ENCODE data around the gene CYB5R4. TPM values are rescaled to one million over a fixed set of nuclear protein-coding genes. Genes with fewer than 3 reads are reported as not detected.

Gene CYB5R4
- total RNA-seq, 1 experiment from 2014 or later: 17.5 TPM

- H4K8ac ChIP-seq (replicated peaks; ENCODE audit: insufficient read length, low read depth, low read length): no peak overlapping the region
- H3K27ac Mint-ChIP-seq: no peak overlapping the region
Measured at GRCh38 chr6:84007871-84008270, 148.4 kb downstream of the CYB5R4 start.

More at GRCh38 chr6:84007871-84008270, 148.4 kb downstream of the CYB5R4 start:
- no CpG with 5 or more reads among the region's 5 CpGs for WGBS (ENCODE audit: extremely low coverage, insufficient read length, low lambda C conversion rate)
- no peak overlapping the region for H2AK5ac ChIP-seq (ENCODE audit: insufficient read length, low read length)
- no peak overlapping the region for H3K4me2 ChIP-seq (ENCODE audit: insufficient read depth, insufficient read length, low read length)
- H2AFZ ChIP-seq (ENCODE audit: low read length): no peak overlapping the region
- H4K20me1 ChIP-seq (ENCODE audit: control insufficient read depth, insufficient read depth, insufficient read length): no peaks in the 10 kb centered on the region
- H2BK12ac ChIP-seq (ENCODE audit: insufficient read length, low read depth, low read length): no peak overlapping the region
- H2BK15ac ChIP-seq (ENCODE audit: low read depth, low read length): no peak overlapping the region
- H3K14ac ChIP-seq (ENCODE audit: insufficient read depth, low read length): no peak overlapping the region
- H3T11ph ChIP-seq (ENCODE audit: low read length): no peak overlapping the region
- H3K79me2 ChIP-seq (ENCODE audit: insufficient read depth, low read length): no peaks in the 10 kb centered on the region
- no peaks in the 10 kb centered on the region for H3K79me1 ChIP-seq (ENCODE audit: insufficient read depth, low read depth, low read length, poor library complexity, severe bottlenecking)
- no peak overlapping the region for H3K9ac ChIP-seq (ENCODE audit: extremely low read depth, insufficient read length, low read length)
- no peak overlapping the region for H2BK120ac ChIP-seq (ENCODE audit: low read depth, low read length, poor library complexity, severe bottlenecking)
- H3K27me3 Mint-ChIP-seq (ENCODE audit: low read depth): no peaks in the 10 kb centered on the region; the same call in 1 of the 2 replicates
- H3K18ac ChIP-seq (ENCODE audit: insufficient read length, low read depth, low read length): no peak overlapping the region
- no peak for TF ChIP-seq CTCF (conservative IDR thresholded peaks at IDR 0.05)
- no peaks in the 10 kb centered on the region for H3K4me1 ChIP-seq (ENCODE audit: insufficient read depth, low read length)
- no peak overlapping the region for H2BK5ac ChIP-seq (ENCODE audit: insufficient read length, low read length)
- no peak overlapping the region for H3K4me3 Mint-ChIP-seq
- H3K27me3 ChIP-seq (ENCODE audit: insufficient read depth, low read length): no peaks in the 10 kb centered on the region
- no peak overlapping the region for H3K23ac ChIP-seq (ENCODE audit: insufficient read length, low read depth, low read length)
- no peak overlapping the region for H4K91ac ChIP-seq (ENCODE audit: insufficient read length, low read depth, low read length)
- peaks cover 0 to under 1% of the 10 kb centered on the region in 2 experiments; a peak in 2 of 4 replicates for H3K4me1 Mint-ChIP-seq
- no peak overlapping the region for H3K56ac ChIP-seq (ENCODE audit: insufficient read length, low read depth, low read length)
- no peaks in the 10 kb centered on the region for H3K9me3 Mint-ChIP-seq
- H2BK20ac ChIP-seq (ENCODE audit: low read depth, low read length, poor library complexity, severe bottlenecking): no peak overlapping the region
- H3K23me2 ChIP-seq (ENCODE audit: insufficient read length, low read depth, low read length, poor library complexity, severe bottlenecking): no peaks in the 10 kb centered on the region
- no peak overlapping the region for H3K4ac ChIP-seq (ENCODE audit: low read depth, low read length)
- DNase-seq: no peak
- H3K9me3 ChIP-seq (ENCODE audit: control insufficient read depth, low read depth, low read length): no peaks in the 10 kb centered on the region
- H3K27ac ChIP-seq (ENCODE audit: insufficient read length, low read depth, low read length): no peak overlapping the region
- H4K5ac ChIP-seq (ENCODE audit: insufficient read length, low read depth, low read length): no peak overlapping the region
- H3K36me3 Mint-ChIP-seq (ENCODE audit: insufficient read depth in 1 of 3, low read depth in 3 of 3): no peaks in the 10 kb centered on the region

All from H9 (cell line).